Bronchial smooth muscle cell (primary cell): ENCODE data around the gene MPST. TPM values are rescaled to one million over a fixed set of nuclear protein-coding genes. Genes with fewer than 3 reads are reported as not detected.

Source experiments
- total RNA-seq: library from RNA; depleted of rRNA; stranded (reverse); fragments of >200 nt; gene quantifications from 2 replicates; pipeline ENCODE4 v1.2.1, GENCODE V29; 2014

MPST gene
- total RNA-seq = 26.4 and 34.7 TPM in 2 replicates

DNA sequence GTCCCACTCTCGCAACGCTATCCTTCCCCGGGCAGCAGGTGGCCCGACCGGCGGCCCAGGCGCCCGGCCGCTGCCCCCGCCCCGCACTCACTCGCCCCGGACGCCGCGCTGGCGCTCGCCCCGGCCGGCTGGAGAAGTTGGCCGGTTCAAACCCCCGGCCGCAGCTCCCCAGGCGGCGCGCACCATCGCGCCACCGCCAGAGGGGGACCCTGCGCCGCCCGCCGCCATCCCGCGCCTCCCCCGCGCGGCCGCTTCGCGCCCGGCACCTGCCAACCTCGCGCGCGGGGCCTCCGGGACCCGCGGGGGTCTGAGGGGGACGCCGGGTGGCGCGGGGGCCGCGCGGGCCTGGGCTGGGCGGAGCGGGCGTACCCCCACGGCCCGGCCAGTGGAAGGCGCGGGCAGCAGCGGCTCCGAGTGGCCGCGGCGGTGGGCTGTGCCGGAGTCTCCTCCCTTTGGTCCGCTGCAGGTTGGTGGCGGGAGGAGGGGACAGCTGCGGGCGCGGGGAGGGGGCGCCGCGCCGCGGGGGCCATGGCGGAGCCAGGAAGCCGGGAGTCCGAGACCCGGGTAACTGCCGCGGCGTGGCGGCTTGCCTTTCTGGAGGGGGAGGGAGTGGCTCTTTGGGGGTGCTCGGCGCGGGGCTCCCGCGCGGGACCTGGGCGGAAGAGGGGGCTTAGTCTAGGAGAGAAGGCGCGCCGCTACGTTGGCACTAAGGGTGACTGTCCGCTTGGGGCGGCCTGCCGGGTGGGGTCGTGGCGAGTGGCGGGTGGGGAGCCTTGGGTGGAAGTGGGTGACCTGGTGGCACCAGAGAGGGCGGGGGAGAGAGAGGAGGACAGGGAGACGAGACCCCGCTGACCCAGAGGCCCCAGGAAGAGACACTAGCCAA lies at the start of gene MPST, which contains the start of gene TST:
Gene MPST, plus strand, starts transcription at position 434 of the 883 bp plus-strand sequence. Its CDS starts 95 bp downstream, at position 529.
Gene TST, minus strand, starts transcription at position 139 of the 883 bp plus-strand sequence. CDS start 715 bp downstream, outside the sequence.

DNA sequence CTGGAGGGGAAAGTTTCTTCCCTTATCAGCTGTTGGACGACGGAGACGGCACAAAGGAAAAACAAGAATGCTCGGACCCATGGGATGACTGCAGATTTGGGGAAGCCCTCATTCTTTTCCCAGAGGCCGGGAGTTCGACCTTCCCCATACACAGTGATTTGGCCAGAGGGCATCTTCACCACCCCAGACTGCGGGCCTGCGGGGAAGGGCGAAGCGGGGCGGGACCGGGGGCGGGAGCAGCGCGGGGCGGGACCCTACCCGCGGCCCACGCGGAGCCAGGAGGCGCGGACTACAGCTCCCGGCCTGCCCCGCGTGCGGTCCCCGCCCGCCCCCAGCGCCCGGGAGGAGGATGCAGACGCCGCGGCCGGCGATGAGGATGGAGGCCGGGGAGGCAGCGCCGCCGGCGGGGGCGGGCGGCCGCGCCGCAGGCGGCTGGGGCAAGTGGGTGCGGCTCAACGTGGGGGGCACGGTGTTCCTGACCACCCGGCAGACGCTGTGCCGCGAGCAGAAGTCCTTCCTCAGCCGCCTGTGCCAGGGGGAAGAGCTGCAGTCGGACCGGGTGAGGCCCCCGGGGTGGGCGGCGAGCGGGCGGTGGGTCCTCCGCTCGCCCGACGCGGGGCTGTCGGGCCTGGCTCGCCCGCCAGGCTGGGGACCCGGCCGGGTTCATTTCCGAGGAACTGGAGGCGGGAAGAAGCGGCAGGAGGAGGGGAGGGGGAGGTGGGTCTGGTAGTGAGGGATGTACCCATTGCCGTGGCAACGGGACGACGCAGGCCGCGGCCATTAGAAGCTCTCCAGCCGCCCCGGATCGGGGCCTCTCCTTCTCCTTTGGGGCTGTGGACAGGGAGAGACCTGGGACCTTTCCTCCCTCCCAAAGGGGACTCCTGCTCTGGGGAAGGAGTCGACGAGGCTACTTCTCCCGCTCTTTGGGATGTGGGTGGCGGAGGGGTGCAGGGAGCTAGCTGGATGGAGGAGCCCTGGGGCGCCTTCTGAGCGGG lies 32.1 kb downstream of the MPST start, which contains the start of gene KCTD17:
Gene KCTD17, plus strand, starts transcription at position 352 of the 995 bp plus-strand sequence. Its CDS starts 19 bp downstream, at position 371.

Other genes with a start within 250 kb of the MPST start
- gene IFT27, start 243.6 kb upstream of the MPST start, total RNA-seq = 18.1 and 18.2 TPM in 2 replicates
- not detected in 2 replicates for gene PVALB, start 202.7 kb upstream of the MPST start, total RNA-seq
- gene NCF4, start 158.7 kb upstream of the MPST start, total RNA-seq = not detected in 2 replicates
- under 0.01 TPM in 1 of 2 replicates, not detected in the other for gene CSF2RB, start 106.1 kb upstream of the MPST start, total RNA-seq
- 10.5 and 16.4 TPM in 2 replicates for gene TST, start 295 bp upstream of the MPST start, total RNA-seq
- 24.3 and 30.4 TPM in 2 replicates for gene KCTD17, start 32.0 kb downstream of the MPST start, total RNA-seq
- gene TMPRSS6, start 90.0 kb downstream of the MPST start, total RNA-seq = not detected in 2 replicates
- gene IL2RB, start 130.2 kb downstream of the MPST start, total RNA-seq = not detected in 2 replicates
- gene C1QTNF6, start 168.5 kb downstream of the MPST start, total RNA-seq = 2.7 and 4.3 TPM in 2 replicates
- 0.09 and 0.16 TPM in 2 replicates for gene SSTR3, start 192.7 kb downstream of the MPST start, total RNA-seq
- 0.34 and 5.0 TPM in 2 replicates for gene RAC2, start 224.5 kb downstream of the MPST start, total RNA-seq